Left ventricle myocardium inferior (tissue), 1 donor: ENCODE data around the gene GCGR. TPM values are rescaled to one million over a fixed set of nuclear protein-coding genes. Genes with fewer than 3 reads are reported as not detected.

Source experiments
- DNase-seq: peaks from one replicate; pipeline ENCODE4 v3.0.0-alpha.2; 2020
- H3K27ac ChIP-seq: fragments of 200-600 bp; replicated peaks from 2 replicates; pipeline ENCODE4 v1.8.0; 2021
- H3K27me3 ChIP-seq: fragments of 200-600 bp; 2 replicates; pipeline ENCODE4 v1.8.0; 2021; ENCODE audit warnings: low read depth
- H3K36me3 ChIP-seq: fragments of 200-600 bp; 2 replicates; pipeline ENCODE4 v1.8.0; 2021
- H3K4me1 ChIP-seq: fragments of 200-600 bp; 2 replicates; pipeline ENCODE4 v1.8.0; 2021
- H3K4me3 ChIP-seq: fragments of 200-600 bp; 2 replicates; pipeline ENCODE4 v1.8.0; 2021; ENCODE audit warnings: mild to moderate bottlenecking, moderate library complexity
- H3K9me3 ChIP-seq: fragments of 200-600 bp; replicated peaks from 2 replicates; pipeline ENCODE4 v1.8.0; 2021
- CTCF ChIP-seq: fragments of 200-600 bp; IDR thresholded peaks from 2 replicates; pipeline ENCODE4 v1.8.0; 2021; ENCODE audit warnings: antibody characterized with exemption, mild to moderate bottlenecking, borderline replicate concordance
- intact Hi-C: fragments of 100-400 bp; cut with micrococcal nuclease; formaldehyde crosslinking; loops from one replicate; pipeline ENCODE4 v1.11.0; 2022
- total RNA-seq: library from RNA; stranded (reverse); fragmentation: NEBNext Ultra II Directional; extraction: Animal tissue kit (Norgen Biotek cat#: 25700); gene quantifications from one replicate; pipeline ENCODE4 v1.2.1, GENCODE V29; 2021
- donor health status: DM: no; HTN: yes; CAD: no; lungs with severe emphysema.

The GCGR gene
- total RNA-seq, 1 donor from 2014 or later = not detected

GRCh38 chr17:81810476-81810875 lies 6.5 kb downstream of the GCGR start:
- Histone ChIP-seq H3K27me3 (peaks cover 88% of the 10 kb centered on the region), H3K4me1 (no peaks in the 10 kb centered on the region), H3K4me3 (no peak overlapping the region), H3K9me3 (no peaks in the 10 kb centered on the region), H3K27ac (no peak overlapping the region), H3K36me3 (no peaks in the 10 kb centered on the region)
- TF ChIP-seq CTCF = no peak
- intact Hi-C loops = no loop called here
- DNase-seq = no peak

- Histone ChIP-seq H3K27me3 (peaks cover 83% of the 10 kb centered on the region), H3K9me3 (no peaks in the 10 kb centered on the region)
- TF ChIP-seq CTCF = no peak
These were observed 7.1 kb downstream of the GCGR start for GRCh38 chr17:81810892-81811704.

GRCh38 chr17:81811705-81812570 lies 8.0 kb downstream of the GCGR start:
- Histone ChIP-seq H3K4me1 (no peaks in the 10 kb centered on the region), H3K9me3 (no peaks in the 10 kb centered on the region), H3K27me3 (peaks cover 75% of the 10 kb centered on the region), H3K36me3 (no peaks in the 10 kb centered on the region), H3K4me3 (no peak overlapping the region), H3K27ac (no peak overlapping the region)
- intact Hi-C loops = no loop called here
- DNase-seq = no peak
- TF ChIP-seq CTCF = no peak

More at GRCh38 chr17:81810892-81811704, 7.1 kb downstream of the GCGR start:
- no peak overlapping the region for H3K4me3 ChIP-seq
- no peaks in the 10 kb centered on the region for H3K36me3 ChIP-seq
- H3K4me1 ChIP-seq = no peaks in the 10 kb centered on the region
- no peak overlapping the region for H3K27ac ChIP-seq
- intact Hi-C loops = no loop called here
- no peak for DNase-seq

GRCh38 chr17:81812571-81813370 lies 8.8 kb downstream of the GCGR start:
- Histone ChIP-seq H3K36me3 (no peaks in the 10 kb centered on the region), H3K27me3 (peaks cover 67% of the 10 kb centered on the region), H3K9me3 (no peaks in the 10 kb centered on the region), H3K4me1 (no peaks in the 10 kb centered on the region), H3K4me3 (no peak overlapping the region), H3K27ac (no peak overlapping the region)
- no peak for DNase-seq
- no peak for TF ChIP-seq CTCF
- intact Hi-C loops = no loop called here

GRCh38 chr17:81813371-81813684 lies 9.4 kb downstream of the GCGR start:
- peaks cover 61% of the 10 kb centered on the region for H3K27me3 ChIP-seq
- TF ChIP-seq CTCF = no peak
- no peaks in the 10 kb centered on the region for H3K36me3 ChIP-seq
- H3K9me3 ChIP-seq = no peaks in the 10 kb centered on the region
- H3K27ac ChIP-seq = no peak overlapping the region
- H3K4me1 ChIP-seq = no peaks in the 10 kb centered on the region
- DNase-seq = no peak
- H3K4me3 ChIP-seq = no peak overlapping the region
- intact Hi-C loops = no loop called here
